ENCODE results near the gene ASNSD1. TPM values are rescaled to one million over a fixed set of nuclear protein-coding genes. Genes with fewer than 3 reads are reported as not detected.
A peak's percentile ranks its signal among the peaks of the same experiment; 100 is the strongest.
"Not testable (repeated sequence)": the region's sequence is repeated elsewhere in the genome, so short reads cannot be mapped to it uniquely, and the experiment has no call there.

Gene ASNSD1
- total RNA-seq, 2 donors from 2014 or later, result 46.2 to 59.0 TPM

DNA sequence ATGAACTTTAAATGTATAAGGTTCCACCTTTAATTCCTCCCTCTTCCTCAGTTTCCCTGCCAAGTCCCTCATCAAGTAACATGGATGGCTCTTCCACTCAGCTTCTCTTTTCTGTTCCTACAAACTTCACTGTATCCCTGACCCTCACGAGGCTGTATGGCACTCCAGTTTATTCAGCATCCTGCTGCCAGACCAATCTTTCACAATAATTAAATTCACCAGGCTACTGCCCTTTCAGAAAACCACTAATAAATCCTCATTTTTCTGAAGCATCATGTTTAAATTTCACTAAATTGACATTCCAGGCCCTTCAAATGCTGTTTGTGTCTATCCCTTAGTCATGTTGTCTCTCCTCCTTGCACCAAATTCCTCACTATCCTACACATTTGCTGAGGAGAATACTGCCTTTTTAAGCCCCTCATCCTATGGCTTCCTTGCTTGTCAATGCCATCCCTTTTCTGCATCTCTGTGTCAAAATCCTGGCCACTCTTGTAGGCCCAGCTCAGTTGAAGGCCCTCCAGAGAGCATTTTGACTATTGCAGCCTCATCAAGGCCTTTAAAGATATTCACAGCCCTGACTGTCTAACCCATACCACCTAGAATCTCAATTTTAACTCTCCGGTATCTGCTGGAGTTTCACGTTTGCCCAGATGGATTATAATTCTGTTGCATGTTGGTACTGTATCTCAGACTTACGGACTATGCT lies 22.8 kb upstream of the ASNSD1 start:
- DNase-seq (ENCODE audit: low spot score in 2 of 2) (no peak), ATAC-seq (no peak)
- Mint-ChIP-seq H3K9me3 (peaks cover 3 to 21% of the 10 kb centered on the region in 2 donors), H3K36me3 (peaks cover 0 to 20% of the 10 kb centered on the region in 2 donors), H3K27ac (peak overlapping the region; percentile 62 to 67)

DNA sequence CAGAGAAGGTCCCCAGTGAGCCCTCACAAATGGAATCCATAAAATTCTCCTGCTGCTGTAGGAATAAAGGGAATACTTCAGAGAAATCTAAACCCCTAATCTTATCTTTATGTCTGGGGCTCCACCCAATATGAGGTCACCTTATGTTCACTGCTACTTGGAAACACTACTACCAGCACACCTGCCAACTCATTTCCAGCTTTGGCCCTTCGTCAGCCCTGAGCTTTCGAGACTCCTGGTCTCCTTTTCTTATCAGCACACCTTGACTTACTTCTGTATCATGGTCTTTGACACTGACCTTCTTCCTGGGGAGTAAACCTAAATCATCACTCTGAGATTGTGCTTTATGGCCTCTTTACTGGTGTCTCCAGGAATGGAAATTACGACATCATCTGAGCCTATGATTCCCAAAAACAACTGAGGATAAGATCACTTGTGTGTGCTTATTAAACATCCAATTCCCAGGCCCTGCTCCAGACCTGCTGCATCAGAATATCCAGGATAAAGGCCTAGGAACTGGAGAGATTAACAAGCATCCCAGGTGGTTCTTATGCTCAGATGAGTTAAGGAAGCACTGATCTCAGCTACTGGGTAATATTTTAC lies 22.2 kb upstream of the ASNSD1 start:
- ATAC-seq (peak in 1 of 2 donors; percentile 24), DNase-seq (ENCODE audit: low spot score in 2 of 2) (no peak)
- Mint-ChIP-seq H3K27ac (peak overlapping the region in 1 of 2 donors; percentile 62), H3K36me3 (peaks cover 0 to 20% of the 10 kb centered on the region in 2 donors), H3K9me3 (peaks cover 3 to 21% of the 10 kb centered on the region in 2 donors)

DNA sequence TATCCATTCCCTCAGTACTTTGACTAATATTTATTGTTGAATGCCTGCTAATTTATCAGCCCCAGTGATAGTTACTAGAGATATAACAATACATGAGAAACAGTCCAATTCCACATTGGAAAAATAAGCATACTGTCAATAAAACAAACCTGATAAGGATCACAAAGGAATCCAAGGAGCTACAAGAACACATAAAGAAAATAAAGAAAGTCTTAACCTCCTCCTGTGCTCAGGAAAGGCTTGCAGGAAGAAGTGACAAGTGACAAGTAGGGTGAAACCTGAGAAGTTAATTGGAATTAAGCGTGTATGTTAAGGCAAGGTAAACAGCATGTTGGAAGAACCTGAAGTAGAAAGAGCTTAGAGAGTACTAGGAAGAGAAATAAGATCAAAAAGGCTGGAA lies 20.3 kb upstream of the ASNSD1 start:
- no peak for DNase-seq (ENCODE audit: low spot score in 2 of 2)
- ATAC-seq, result no peak
- H3K27ac Mint-ChIP-seq, result peak overlapping the region; percentile 6 to 32
- peaks cover 0 to 20% of the 10 kb centered on the region in 2 donors for H3K36me3 Mint-ChIP-seq
- peaks cover 3 to 21% of the 10 kb centered on the region in 2 donors for H3K9me3 Mint-ChIP-seq

DNA sequence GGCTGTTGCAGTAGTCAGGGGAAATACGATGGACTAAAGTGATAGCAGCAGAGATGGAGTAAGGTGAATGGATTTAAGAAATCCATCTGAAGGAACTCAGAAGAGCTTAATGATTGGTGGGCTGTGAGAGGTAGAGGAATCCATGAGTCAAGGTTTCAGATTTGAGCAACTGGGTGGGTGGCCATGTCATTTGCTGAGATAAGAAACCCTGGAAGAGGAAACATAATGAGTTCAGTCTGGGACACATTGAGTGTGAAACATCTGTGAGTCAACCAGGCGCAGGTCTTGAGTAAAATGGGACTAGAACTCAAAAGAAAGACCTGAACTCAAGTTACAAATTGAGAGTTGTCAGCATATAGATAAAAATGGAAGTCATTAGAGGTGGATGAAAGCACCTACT lies 19.7 kb upstream of the ASNSD1 start:
- peaks cover 3 to 21% of the 10 kb centered on the region in 2 donors for H3K9me3 Mint-ChIP-seq
- peak overlapping the region in 1 of 2 donors; percentile 6 for H3K27ac Mint-ChIP-seq
- DNase-seq (ENCODE audit: low spot score in 2 of 2) (peak in 1 of 2 donors; percentile 29), ATAC-seq (peak; percentile 94 to 98)
- H3K36me3 Mint-ChIP-seq, result peaks cover 0 to 20% of the 10 kb centered on the region in 2 donors

DNA sequence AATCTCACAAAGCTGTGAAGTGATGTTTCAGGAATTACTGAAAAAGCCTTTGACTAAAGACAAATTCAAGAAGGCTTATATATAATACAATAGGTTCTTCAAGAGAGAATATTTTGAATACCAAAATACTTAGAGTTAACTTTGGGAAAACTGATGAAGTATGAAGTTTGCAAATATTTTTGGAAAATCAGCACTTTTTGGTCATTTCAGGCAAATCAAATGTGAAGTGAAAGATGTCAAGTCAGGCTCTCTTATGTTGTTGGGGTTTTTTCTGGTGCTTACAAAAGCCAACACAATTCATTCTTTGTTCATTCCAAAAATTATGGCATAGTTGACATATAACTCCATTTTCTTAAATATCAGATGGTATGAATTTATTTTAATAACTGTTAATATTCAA lies 14.7 kb upstream of the ASNSD1 start:
- no peak for ATAC-seq
- Mint-ChIP-seq H3K36me3 (peaks cover 6% of the 10 kb centered on the region in 2 donors), H3K9me3 (peaks cover 5 to 6% of the 10 kb centered on the region in 2 donors), H3K27ac (no peak overlapping the region)
- no peak for DNase-seq (ENCODE audit: low spot score in 2 of 2)

DNA sequence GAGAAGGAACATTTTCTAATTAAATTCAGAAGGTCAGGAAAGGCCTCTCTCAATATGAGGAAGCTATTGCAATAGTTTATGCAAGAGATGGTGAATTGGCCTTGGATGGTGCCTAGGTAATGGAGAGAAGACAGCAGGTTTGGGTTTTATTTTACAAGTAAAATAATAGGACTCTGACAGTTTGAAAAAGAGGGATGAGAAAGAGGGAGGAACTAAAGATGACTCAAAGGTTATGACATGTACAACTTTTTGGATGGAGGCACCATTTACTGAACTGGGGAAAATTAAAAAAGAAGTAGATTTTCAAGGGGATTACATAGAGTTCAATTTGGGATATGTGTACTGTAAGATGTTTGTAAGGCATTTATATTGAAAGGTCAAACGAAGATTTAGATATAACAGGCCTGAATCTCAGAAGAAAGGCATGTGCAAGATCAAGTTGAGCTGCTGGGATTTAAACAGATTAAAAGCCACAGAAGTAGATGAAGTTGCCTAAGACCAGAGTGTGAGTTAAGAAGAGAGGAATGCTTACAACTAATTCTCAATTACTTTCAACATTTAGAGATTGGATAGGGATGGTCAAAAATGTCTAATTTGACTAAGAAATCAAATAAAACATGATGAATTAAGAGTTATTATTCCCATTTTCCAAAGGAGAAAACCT lies 12.3 kb upstream of the ASNSD1 start:
- no peak for ATAC-seq
- H3K36me3 Mint-ChIP-seq, result peaks cover 11 to 12% of the 10 kb centered on the region in 2 donors
- no peak for DNase-seq (ENCODE audit: low spot score in 2 of 2)
- no peak overlapping the region for H3K27ac Mint-ChIP-seq
- peaks cover 13 to 14% of the 10 kb centered on the region in 2 donors for H3K9me3 Mint-ChIP-seq

DNA sequence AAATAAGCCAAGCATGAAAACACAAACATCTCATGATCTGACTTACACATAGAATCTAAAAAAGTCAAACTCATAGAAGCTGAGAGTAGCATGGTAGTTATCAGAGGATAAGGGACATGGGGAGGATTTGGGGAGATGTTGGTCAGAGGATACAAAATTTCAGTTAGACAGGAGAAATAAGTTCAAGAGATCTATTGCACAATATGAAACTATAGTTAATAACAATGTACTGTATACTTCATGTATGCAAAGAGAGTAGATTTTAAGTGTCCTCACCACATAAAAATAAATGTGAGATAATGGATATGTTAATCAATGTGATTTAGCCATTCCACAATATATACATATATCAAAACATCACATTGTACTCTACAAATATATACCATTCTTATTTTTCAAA lies 10.0 kb upstream of the ASNSD1 start:
- Mint-ChIP-seq H3K9me3 (peaks cover 13 to 14% of the 10 kb centered on the region in 2 donors), H3K27ac (no peak overlapping the region), H3K36me3 (peaks cover 11 to 19% of the 10 kb centered on the region in 2 donors)
- ATAC-seq, result no peak
- no peak for DNase-seq (ENCODE audit: low spot score in 2 of 2)

DNA sequence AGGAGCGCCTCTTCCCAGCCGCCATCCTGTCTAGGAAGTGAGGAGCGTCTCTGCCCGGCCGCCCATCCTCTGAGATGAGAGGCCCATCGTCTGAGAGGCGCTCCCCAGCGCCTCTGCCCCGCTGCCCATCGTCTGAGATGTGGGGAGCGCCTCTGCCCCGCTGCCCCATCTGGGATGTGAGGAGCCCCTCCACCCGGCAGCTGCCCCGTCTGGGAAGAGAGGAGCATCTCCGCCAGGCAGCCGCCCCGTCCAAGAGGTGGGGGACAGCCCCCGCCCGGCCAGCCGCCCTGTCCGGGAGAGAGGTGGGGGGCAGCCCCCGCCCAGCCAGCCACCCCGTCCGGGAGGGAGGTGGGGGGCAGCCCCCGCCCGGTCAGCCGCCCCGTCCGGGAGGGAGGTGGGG lies 7.8 kb upstream of the ASNSD1 start:
- H3K27ac Mint-ChIP-seq; ATAC-seq; DNase-seq (ENCODE audit: low spot score in 2 of 2): not testable (repeated sequence)
- Mint-ChIP-seq H3K9me3 (peaks cover 13 to 14% of the 10 kb centered on the region in 2 donors), H3K36me3 (peaks cover 11 to 19% of the 10 kb centered on the region in 2 donors)

DNA sequence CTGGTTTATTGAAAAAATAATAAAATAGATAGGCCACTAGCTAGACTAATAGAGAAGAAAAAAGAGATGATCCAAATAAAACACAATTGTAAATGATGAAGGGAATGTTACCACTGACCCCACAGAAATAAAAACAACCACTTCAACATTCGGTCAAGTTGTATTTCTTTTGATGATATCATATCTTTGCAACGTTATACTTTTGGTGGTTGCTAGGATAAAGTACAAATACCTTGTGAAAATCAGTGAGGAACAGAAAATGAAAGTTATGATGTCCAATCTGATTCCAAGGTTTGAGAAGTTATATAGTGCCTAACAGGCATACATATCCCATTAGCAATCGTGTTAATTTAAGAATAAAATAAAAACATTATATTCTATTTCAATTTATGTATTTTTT lies 6.6 kb upstream of the ASNSD1 start:
- Mint-ChIP-seq H3K27ac (no peak overlapping the region), H3K9me3 (peaks cover 13 to 14% of the 10 kb centered on the region in 2 donors), H3K36me3 (peaks cover 11 to 19% of the 10 kb centered on the region in 2 donors)
- DNase-seq (ENCODE audit: low spot score in 2 of 2) (no peak), ATAC-seq (no peak)

DNA sequence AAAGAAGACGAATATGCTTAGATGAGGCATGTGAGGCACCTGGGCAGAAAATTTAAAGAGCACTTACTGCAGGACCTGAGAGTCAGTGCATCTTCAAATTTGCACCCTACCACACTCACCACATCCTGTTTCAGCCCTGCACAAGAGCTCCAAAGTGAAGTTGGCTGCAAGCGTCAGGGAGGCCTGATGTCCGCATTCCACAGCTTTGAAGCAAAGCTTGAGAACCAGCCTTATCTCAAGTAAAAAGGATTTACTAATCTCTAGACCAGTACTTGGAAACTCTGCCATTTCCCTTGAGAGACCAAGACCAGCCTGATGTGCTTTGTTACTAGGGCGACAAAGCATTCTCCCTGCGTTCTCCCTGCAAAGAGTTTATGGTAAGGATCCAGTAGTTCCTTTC lies 3.4 kb upstream of the ASNSD1 start:
- ATAC-seq (peak; percentile 55 to 56), DNase-seq (ENCODE audit: low spot score in 2 of 2) (peak in 1 of 2 donors; percentile 44)
- H3K9me3 Mint-ChIP-seq, result peaks cover 0 to 2% of the 10 kb centered on the region in 2 donors
- H3K36me3 Mint-ChIP-seq, result peaks cover 0 to 11% of the 10 kb centered on the region in 2 donors
- peak overlapping the region; percentile 51 to 90 for H3K27ac Mint-ChIP-seq

DNA sequence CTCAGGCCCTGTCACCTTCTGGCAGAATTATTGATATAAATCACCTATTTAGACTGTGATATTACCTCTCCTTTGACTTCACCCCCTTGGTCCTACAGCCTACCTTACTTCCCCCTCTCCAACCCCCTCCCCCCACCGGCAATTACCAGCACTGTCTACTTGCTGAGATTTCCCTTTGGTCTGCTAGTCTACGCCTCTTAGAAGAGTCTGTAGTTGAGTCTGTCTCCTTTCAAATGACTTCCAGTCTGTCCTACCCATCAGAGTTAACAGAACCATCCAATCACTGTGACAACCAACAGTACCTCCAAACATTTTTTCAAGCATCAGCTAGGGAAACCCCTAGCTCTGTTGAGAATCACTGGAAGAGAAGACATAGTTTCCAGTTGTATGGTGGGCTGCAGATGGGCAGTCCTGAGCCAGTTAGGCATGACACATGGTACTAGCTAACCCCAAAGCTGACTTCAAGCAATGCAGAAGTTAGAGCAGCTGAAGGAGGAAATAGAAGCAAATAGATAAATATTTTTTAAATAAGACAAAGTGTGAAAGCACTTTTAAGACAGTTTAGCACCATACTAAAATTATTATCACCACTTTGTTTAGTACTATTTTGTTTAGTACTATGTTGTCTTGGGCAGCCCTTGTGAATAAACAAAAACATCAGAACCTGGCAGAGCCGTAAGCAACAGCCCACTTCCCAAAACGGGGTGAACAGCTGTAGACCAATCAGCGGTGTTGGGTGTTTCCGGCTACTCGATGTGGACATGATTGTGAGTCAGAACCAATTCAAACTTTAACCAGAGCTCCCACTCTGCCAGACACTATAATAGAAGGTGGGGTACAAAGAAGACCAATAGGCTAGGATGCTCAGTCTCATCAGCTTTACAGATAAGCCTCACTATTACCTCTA lies 2.7 kb upstream of the ASNSD1 start:
- DNase-seq (ENCODE audit: low spot score in 2 of 2) (no peak), ATAC-seq (peak; percentile 3 to 17)
- Mint-ChIP-seq H3K36me3 (peaks cover 0 to 6% of the 10 kb centered on the region in 2 donors), H3K9me3 (no peaks in the 10 kb centered on the region), H3K27ac (peak overlapping the region; percentile 51 to 90)

DNA sequence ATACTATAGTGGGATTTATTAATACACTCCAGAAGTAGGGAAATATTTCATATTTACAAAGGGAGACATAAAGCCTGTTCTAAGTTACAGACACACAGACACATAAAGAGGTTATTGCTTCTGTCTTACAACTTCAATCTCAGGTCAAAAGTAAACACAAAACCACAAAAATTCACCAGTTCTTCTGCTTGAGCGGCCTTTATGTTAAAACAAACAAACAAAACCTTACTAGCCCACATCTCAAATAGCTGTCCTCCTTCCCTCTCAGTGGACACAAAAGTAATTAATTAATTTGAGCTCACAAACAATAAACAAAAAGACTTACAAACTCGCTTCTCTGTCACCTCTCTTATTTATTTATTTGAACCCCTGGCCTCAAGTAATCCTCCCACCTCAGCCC lies 1.5 kb upstream of the ASNSD1 start:
- ATAC-seq (no peak), DNase-seq (ENCODE audit: low spot score in 2 of 2) (no peak)
- Mint-ChIP-seq H3K27ac (no peak overlapping the region), H3K36me3 (no peaks in the 10 kb centered on the region), H3K9me3 (no peaks in the 10 kb centered on the region)

DNA sequence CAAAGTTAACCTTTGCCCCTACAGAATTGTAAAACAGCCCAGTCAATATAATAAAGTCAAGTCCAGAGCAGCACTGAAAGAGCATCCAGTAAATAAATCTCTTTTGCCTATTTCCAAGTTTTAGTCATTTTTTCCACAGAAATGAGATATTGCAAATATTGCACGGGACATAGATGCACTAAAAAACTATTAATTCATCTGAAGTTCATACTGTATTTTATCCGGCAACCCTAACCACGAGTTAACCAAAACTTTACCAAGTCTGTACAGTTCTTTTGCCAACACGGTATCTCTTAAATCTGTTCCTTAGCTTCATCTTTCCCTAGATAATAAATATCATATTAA lies 484 bp upstream of the ASNSD1 start:
- Mint-ChIP-seq H3K27ac (no peak overlapping the region), H3K36me3 (peaks cover 0 to under 1% of the 10 kb centered on the region in 2 donors), H3K9me3 (no peaks in the 10 kb centered on the region)
- no peak for DNase-seq (ENCODE audit: low spot score in 2 of 2)
- no peak for ATAC-seq

DNA sequence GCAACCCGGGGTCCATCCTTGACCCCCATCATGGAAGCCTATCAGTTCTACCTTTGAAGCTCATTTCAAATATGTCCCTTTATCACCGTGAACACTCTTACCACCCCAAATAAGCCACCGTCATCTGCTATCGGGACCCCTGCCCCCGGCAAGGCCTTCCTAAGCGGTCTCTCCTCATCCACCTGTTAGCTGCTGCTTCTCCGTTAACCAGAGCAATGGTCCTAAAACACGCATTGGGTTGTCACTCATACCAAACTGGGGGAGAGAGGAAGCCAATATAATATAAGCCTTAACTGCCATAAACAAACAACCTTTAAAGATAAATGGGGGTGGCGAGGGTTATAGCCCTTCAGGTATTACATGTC lies 680 bp downstream of the ASNSD1 start:
- Mint-ChIP-seq H3K36me3 (peaks cover 0 to 6% of the 10 kb centered on the region in 2 donors), H3K27ac (no peak overlapping the region), H3K9me3 (no peaks in the 10 kb centered on the region)
- DNase-seq (ENCODE audit: low spot score in 2 of 2) (no peak), ATAC-seq (no peak)

DNA sequence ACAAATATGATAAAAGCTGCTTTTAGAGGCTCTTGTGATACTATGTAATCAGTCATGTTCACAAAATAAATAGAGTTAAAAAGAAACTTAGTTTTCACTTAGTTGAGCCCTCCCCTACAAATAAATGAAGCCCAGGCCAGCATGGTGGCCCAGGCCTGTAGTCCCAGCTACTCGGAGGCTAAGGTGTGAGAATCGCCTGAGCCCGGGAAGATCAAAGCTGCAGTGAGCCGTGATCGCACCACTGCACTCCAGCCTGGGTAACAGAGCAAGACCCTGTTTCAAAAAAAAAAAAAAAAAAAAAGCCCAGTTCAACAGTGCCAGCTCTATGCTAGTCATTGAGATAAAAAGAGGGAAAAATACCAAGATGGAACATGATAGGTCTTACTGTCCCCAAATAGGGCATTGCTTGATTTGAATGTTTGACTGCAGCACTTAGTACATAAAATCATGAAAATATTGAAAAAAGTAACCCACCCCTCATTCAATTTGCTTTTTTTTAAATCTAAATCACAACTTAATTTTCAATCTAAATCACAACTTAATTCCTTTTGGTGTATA lies 1.5 kb downstream of the ASNSD1 start:
- no peaks in the 10 kb centered on the region for H3K9me3 Mint-ChIP-seq
- no peak overlapping the region for H3K27ac Mint-ChIP-seq
- no peak for ATAC-seq
- DNase-seq (ENCODE audit: low spot score in 2 of 2), result no peak
- peaks cover 0 to 9% of the 10 kb centered on the region in 2 donors for H3K36me3 Mint-ChIP-seq

DNA sequence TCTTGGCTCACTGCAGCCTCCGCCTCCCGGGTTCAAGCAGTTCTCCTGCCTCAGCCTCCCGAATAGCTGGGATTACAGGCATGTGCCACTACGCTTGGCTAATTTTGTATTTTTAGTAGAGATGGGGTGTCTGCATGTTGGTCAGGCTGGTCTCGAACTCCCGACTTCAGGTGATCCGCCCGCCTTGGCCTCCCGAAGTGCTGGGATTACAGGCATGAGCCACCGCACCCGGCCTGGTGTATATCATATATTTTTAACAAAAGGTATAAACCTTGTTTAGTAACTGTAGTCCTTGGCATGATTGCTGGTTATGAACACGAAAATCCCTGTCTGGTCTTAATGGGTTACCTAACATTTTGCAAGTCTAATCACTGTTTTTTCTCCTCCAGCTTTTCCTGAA lies 2.1 kb downstream of the ASNSD1 start:
- not testable (repeated sequence) for H3K9me3 Mint-ChIP-seq; ATAC-seq; DNase-seq (ENCODE audit: low spot score in 2 of 2); H3K27ac Mint-ChIP-seq
- peaks cover 0 to 11% of the 10 kb centered on the region in 2 donors for H3K36me3 Mint-ChIP-seq

Data from activated naive CD4-positive, alpha-beta T cell treated with anti-CD3 and anti-CD28 coated beads, Interleukin-2, amount 50 U/mL, for 72 hours (primary cell).